ENCODE results near the gene AASDH.
"Not testable (repeated sequence)": the region's sequence is repeated elsewhere in the genome, so short reads cannot be mapped to it uniquely, and the experiment has no call there.

The AASDH gene

GRCh38 chr4:56400560-56400959 is 13.3 kb upstream of the AASDH start:
- DNase-seq (ENCODE audit: low read depth), result no peak

DNA sequence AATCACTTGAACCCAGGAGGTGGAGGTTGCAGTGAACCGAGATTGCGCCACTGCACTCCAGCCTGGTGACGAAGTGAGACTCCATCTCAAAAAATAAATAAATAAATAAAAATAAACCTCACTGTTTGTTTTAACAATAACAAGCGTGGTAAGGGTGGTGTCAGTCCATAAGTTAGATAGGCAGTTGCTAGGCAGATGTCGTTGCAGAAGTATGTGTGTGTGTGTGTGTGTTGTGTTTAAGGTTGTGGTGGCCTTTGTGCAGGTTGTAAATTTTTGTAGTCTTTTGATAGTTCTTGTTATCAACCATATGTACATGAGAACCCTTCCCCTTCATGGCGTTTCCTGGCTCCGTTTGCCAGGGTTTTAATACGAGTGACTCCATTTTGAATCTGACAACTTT is 4.0 kb upstream of the AASDH start:
- no peak for DNase-seq (ENCODE audit: low read depth)

GRCh38 chr4:56389558-56389957 is 2.3 kb upstream of the AASDH start:
- no peak for DNase-seq (ENCODE audit: low read depth)

GRCh38 chr4:56388306-56388705 is 1.0 kb upstream of the AASDH start:
- DNase-seq (ENCODE audit: low read depth), result no peak

DNA sequence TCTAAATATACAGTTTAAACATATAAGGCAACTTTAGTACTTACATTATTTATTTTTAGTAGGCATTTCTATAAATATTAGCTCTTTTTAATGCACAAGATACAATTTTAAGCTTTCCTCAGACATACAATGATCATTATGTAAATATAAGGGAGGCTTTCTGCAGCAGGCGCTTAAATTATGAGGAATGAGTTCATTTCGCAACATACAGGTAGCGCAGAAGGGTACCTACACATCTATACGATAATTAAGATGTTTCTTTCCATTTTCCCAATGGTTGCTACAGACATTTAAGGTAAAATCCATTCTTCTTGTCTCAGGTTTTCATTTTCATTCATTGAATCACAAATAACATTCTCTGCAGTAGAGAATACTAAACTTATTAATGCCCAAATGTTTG is 1.2 kb downstream of the AASDH start:
- no peak for DNase-seq (ENCODE audit: low read depth)

GRCh38 chr4:56375458-56375857 is 11.8 kb downstream of the AASDH start:
- DNase-seq (ENCODE audit: low read depth), result no peak

DNA sequence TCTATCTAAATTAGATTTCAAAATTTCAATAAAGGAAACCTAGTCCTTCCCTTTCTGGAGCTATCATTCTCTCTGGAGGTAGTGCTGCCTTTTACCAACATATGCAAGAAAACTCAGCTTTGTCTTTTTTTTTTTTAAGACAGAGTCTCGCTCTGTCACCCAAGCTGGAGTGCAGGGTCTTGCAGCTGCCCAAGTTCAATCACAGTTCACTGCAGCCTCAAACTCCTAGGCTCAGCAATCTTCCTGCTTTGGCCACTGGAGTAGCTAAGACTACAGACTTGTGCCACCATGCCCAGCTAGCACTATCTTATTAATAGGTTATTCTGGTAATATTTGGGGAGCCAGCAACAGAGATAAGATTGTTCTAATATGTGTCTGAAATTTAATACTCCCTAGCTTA is 12.3 kb downstream of the AASDH start:
- DNase-seq (ENCODE audit: low read depth), result no peak

- DNase-seq (ENCODE audit: low read depth), result no peak
Measured at GRCh38 chr4:56372774-56373173, 14.5 kb downstream of the AASDH start.

DNA sequence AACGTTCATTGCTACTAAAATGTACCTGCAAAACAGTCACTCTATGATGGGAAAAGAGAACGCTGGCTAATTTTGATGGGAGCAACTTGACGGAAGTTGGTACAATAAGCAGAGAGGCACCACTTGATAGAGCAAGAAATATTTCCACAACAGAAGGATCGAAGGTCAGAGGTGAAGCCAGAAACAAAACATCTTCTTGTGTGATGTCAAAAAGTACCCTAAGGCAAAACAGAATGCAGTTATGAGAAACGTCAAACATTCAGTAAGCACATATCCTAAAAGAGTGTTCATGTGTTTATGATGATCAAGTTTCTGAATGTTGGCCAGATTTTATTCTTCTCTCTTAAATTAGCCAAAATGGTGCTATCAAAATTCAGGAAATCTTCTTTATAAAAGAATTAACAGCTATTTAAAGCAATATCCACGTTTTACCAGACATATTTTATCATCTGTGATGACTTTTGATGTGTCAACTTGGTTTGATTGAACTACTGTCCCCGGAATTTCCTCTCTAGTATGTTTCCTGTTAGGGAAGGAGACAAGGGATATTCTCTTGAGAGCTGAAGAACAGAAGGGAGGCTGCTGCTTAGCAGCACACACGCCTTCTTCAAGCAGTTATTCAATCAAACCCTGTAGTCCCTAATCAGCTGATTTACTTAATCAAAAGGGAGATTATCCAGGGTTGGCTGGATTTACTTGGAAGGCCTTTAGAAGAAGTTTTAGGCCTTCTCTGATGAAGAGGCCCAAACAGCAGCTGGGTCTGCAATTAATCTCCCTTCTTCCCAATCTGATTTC is 15.7 kb downstream of the AASDH start:
- DNase-seq (ENCODE audit: low read depth), result no peak

GRCh38 chr4:56370377-56370776 is 16.9 kb downstream of the AASDH start:
- DNase-seq (ENCODE audit: low read depth), result no peak

DNA sequence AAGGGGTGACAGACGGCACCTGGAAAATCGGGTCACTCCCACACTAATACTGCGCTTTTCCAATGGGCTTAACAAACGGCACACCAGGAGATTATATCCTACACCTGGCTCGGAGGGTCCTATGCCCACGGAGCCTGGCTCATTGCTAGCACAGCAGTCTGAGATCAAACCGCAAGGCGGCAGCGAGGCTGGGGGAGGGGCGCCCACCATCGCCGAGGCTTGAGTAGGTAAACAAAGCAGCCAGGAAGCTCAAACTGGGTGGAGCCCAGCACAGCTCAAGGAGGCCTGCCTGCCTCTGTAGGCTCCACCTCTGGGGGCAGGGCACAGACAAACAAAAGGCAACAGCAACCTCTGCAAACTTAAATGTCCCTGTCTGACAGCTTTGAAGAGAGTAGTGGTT is 24.3 kb downstream of the AASDH start:
- DNase-seq (ENCODE audit: low read depth), result not testable (repeated sequence)

DNA sequence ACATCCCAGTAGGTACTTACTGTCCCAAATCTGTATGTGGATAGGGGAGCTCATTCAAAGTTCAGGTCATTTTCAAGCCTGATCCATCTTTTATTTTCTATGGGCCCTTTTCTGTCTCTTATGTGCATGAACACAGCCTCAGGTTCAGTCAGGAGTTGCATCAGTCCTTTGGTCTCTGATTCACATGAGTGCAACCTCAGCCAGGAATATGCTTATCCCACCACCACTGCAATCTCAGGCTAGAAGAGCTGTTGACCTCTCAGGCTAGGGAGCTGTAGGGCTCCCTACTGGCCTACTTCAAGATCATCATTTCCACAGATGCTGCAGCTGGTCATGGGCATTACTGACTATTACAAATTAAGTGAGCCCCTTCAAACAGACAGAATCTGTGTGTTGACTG is 27.2 kb downstream of the AASDH start:
- DNase-seq (ENCODE audit: low read depth), result no peak

DNA sequence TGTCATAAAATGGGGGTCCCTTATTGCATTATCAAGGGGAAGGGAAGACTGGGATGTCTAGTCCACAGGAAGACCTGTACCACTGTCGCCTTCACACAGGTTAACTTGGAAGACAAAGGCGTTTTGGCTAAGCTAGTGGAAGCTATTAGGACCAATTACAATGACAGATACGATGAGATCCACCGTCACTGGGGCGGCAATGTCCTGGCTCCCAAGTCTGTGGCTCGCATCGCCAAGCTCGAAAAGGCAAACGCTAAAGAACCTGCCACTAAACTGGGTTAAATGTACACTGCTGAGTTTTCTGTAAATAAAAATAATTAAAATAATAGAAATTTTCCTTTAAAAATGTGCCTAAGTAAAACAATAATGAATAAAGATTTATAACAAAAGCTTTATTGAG is 30.6 kb downstream of the AASDH start:
- DNase-seq (ENCODE audit: low read depth), result no peak

- no peak for DNase-seq (ENCODE audit: low read depth)
Measured at GRCh38 chr4:56348576-56348975, 38.7 kb downstream of the AASDH start.

DNA sequence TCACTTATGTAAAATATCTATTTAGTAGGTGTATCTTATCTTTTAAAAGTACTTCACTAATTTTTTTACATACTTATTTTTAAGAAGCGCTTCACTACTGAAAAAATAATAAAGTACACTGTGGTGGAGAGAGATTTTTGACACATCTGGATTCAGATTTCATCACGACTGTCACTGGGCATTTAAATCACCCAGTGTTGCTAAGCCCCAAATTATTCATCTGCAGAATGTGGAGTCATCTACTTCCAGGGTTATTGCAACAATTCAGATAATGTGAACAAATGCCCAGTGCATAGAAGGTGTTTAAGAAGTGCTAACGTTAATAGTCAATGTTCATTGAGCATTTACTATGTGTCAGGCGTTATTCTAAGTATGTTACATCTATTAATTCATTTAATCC is 41.8 kb downstream of the AASDH start:
- no peak for DNase-seq (ENCODE audit: low read depth)

DNA sequence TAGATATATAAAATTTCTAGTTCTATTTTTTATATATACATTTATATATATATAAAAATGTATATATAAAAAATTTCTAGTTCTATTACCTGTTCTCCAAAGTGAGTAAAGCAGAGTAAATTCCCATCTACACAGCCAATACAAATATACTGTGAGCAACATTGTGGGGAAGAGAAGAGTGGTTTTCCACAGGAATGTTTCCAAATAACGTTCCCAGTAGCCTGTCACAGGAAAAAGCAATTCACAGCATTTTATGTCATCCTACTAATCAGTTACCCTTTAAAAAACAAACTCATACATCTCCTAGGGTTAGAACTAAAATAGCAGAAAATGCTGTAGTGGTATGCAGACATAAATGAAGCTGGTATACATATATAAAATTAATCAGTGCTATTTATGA is 44.5 kb downstream of the AASDH start:
- no peak for DNase-seq (ENCODE audit: low read depth)

GRCh38 chr4:56330691-56331090 is 56.6 kb downstream of the AASDH start:
- DNase-seq (ENCODE audit: low read depth), result no peak

- no peak for DNase-seq (ENCODE audit: low read depth)
Measured at GRCh38 chr4:56326363-56326762, 60.9 kb downstream of the AASDH start.

DNA sequence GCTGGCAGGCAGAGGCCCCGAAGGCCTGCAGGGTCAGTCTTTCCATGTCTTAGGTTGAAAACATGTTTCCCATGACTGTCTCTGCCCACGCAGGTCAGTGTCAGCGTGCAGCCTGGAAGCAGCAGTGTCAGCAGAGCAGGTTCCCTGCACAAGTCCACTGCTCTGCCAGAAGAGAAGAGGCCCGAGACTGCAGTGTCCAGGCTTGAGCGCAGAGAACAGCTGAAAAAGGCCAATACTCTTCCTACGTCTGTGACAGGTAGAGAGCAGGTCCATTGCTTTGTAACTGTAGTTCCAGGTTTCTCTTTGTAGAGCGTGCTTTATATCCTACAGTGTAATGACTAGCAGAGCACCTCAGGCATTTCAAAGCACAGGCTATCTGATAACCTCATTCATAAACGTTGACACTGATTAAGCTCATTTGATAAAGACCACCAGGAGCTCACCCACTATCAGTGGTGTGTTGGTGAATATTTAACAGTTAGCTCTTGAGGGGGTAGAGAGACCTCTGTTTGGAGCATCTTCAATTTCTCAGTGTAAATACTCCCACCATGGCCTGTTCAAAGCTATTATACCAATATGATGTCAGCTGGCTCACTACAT is 63.2 kb downstream of the AASDH start:
- no peak for DNase-seq (ENCODE audit: low read depth)

DNA sequence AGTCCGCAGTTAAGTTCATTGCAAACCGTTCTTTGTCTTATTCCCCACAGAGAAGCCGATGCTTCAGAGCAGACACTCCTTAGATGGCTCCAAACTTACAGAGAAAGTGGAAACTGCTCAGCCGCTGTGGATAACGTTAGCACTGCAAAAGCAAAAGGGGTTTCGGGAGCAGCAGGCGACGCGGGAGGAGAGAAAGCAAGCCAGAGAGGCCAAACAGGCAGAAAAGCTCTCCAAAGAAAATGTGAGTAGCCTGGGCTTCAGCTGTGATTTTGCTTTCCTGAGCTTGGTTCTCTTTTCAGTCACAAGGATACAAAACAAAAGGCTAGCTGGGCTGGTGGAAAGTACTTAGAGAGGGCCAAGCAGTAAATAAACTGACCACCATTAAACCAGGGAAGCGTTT is 64.0 kb downstream of the AASDH start:
- no peak for DNase-seq (ENCODE audit: low read depth)

DNA sequence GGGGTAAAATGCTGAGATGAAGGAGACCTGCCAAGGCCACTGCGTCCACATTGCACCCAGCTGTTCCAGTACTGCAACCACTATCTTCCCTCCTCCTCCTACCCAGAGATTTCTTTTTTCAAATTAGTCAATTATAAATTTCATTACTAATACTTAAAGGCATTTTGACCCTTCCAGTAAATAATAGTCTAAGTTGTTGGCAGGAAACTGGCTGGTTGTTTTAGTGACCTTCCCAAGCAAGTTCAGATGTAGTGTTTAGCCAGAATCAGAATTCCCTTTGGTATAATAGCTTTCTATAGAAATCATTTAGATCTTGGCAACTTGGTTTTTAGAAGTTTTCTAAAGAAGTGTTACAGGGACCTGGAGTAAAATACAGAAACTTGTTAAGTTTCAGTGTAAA is 66.0 kb downstream of the AASDH start:
- no peak for DNase-seq (ENCODE audit: low read depth)

DNA sequence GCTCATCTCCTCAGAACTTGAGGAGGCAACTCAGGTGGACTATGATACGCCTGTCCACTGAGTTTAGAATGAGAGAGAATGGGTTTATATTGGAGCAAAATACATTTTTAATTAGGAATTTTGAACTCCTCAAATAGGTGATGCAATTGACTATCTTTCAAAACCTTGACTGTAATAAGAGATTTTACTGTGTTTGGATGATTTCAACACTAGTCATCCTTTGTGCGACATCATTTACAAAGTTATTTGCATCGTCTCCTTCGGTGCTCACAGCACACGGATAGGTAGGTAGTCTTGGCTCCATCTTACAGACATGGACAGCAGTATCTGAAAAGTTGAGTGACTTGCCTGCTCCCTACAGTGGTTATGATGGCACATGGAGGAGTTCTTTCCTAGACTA is 67.0 kb downstream of the AASDH start:
- no peak for DNase-seq (ENCODE audit: low read depth)

DNA sequence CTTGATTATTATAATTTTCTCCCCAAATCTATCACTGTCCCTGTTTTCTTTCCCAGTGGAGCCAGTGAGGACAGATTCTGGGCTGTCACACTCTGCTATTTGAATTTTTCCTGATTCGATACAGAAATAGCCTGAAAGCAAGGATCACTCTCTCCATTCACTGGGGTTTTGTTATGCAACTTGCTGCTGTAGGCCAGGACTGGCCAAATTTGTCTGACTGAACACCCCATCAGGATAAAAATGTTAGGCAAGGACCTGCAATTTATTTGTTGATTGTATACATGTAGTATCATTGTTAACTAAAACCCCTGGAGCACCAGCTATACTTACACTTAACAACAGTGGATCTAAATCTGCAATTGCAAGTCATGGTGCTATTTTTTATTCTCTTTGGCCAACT is 68.7 kb downstream of the AASDH start:
- no peak for DNase-seq (ENCODE audit: low read depth)

- no peak for DNase-seq (ENCODE audit: low read depth)
Measured at GRCh38 chr4:56317749-56318148, 69.5 kb downstream of the AASDH start.

All from activated T-cell treated with anti-CD3 and anti-CD28 coated beads for 24 hours (primary cell).